SK-N-SH (cell line): ENCODE measurements around the gene TMEM94. TPM values are rescaled to one million over a fixed set of nuclear protein-coding genes. Genes with fewer than 3 reads are reported as not detected.

ENCODE experiments used
- CTCF ChIA-PET: fragments of 300-600, 350-600 bp; formaldehyde crosslinking; extraction: SDS; loops from one replicate; lab custom pipeline; 2021; lab: Yijun Ruan, JAX
- POLR2A ChIA-PET: fragments of 350-600 bp; sonication (Branson Sonifier 250); formaldehyde crosslinking; extraction: SDS; loops from one replicate; lab custom pipeline; 2020; ENCODE audit warnings: antibody characterized with exemption, inconsistent platforms; lab: Yijun Ruan, JAX
- DNase-seq: peaks from one replicate; pipeline ENCODE4 v3.0.0; 2012
- H2AFZ ChIP-seq: fragments of 200-600 bp; sonication (generic); 2 replicates; pipeline ENCODE4 v1.8.1; 2016; ENCODE audit warnings: antibody characterized with exemption, mild to moderate bottlenecking, low read depth
- H3F3A ChIP-seq: fragments of 200-600 bp; sonication (generic); replicated peaks from 2 replicates; pipeline ENCODE3; 2016; ENCODE audit warnings: antibody characterized with exemption, mild to moderate bottlenecking; ENCODE audit not compliant: insufficient read depth
- H3K27ac ChIP-seq, 2 experiments: fragments of 200-500 bp in 1 of 2; fragments of 200-600 bp in 1 of 2; sonication (Bioruptor generic) in 1 of 2; sonication (generic), shearing (Covaris generic) in 1 of 2; 2 replicates each; pipeline versions ENCODE4 v1.5.1 to v1.6.1; 2014 to 2016; ENCODE audit warnings: low read depth in 2 of 2, inconsistent platforms in 1 of 2, low read length in 1 of 2, mild to moderate bottlenecking in 1 of 2, mixed read lengths in 1 of 2
- H3K27me3 ChIP-seq: fragments of 200-600 bp; sonication (generic), shearing (Covaris generic); 2 replicates; pipeline ENCODE4 v1.6.1; 2016; ENCODE audit warnings: mixed run types; ENCODE audit not compliant: insufficient read depth
- H3K36me3 ChIP-seq, 2 experiments: fragments of 200-500 bp in 1 of 2; fragments of 200-600 bp in 1 of 2; sonication (Bioruptor generic) in 1 of 2; sonication (generic) in 1 of 2; replicated peaks in 1 of 2; 2 replicates each; pipeline versions ENCODE3 to v1.5.1; 2014 to 2016; ENCODE audit warnings: low read length in 1 of 2, mild to moderate bottlenecking in 1 of 2; ENCODE audit not compliant: insufficient read depth in 2 of 2, control insufficient read depth in 1 of 2
- H3K4me1 ChIP-seq, 2 experiments: fragments of 200-500 bp in 1 of 2; fragments of 200-600 bp in 1 of 2; sonication (Bioruptor generic) in 1 of 2; sonication (generic), shearing (Covaris generic) in 1 of 2; 2 replicates each; pipeline versions ENCODE4 v1.5.1 to v1.6.1; 2014 to 2016; ENCODE audit warnings: low read depth in 1 of 2, low read length in 1 of 2, mixed run types in 1 of 2; ENCODE audit not compliant: insufficient read depth in 2 of 2, control insufficient read depth in 1 of 2
- H3K4me2 ChIP-seq: fragments of 200-600 bp; sonication (generic), shearing (Covaris generic); 2 replicates; pipeline ENCODE4 v1.6.1; 2017; ENCODE audit warnings: mixed run types
- H3K4me3 ChIP-seq, 2 experiments: fragments of 200-500 bp in 1 of 2; fragments of 200-600 bp in 1 of 2; sonication (Bioruptor generic) in 1 of 2; sonication (generic), shearing (Covaris generic) in 1 of 2; 2 replicates each; pipeline versions ENCODE4 v1.5.1 to v1.8.1; 2014 to 2016; ENCODE audit warnings: low read depth in 2 of 2, inconsistent platforms in 1 of 2, low read length in 1 of 2, mild to moderate bottlenecking in 1 of 2, mixed read lengths in 1 of 2, moderate library complexity in 1 of 2
- H3K79me2 ChIP-seq: fragments of 200-600 bp; sonication (generic); 2 replicates; pipeline ENCODE4 v1.8.1; 2017; ENCODE audit warnings: mild to moderate bottlenecking; ENCODE audit not compliant: insufficient read depth
- H3K9ac ChIP-seq: fragments of 200-600 bp; sonication (generic); 2 replicates; pipeline ENCODE4 v1.6.1; 2017; ENCODE audit warnings: mixed run types
- H3K9me2 ChIP-seq: fragments of 200-600 bp; sonication (generic); 2 replicates; pipeline ENCODE4 v1.6.1; 2017; ENCODE audit warnings: mixed run types
- H3K9me3 ChIP-seq: fragments of 200-600 bp; sonication (generic); 2 replicates; pipeline ENCODE4 v1.6.1; 2017; ENCODE audit warnings: mixed run types, mild to moderate bottlenecking, moderate library complexity
- H4K20me1 ChIP-seq: fragments of 200-600 bp; sonication (generic); 2 replicates; pipeline ENCODE4 v1.6.1; 2017; ENCODE audit warnings: mild to moderate bottlenecking, mixed run types; ENCODE audit not compliant: insufficient read depth
- CHD2 ChIP-seq: fragments of 150-350 bp; IDR thresholded peaks from 2 replicates; pipeline ENCODE4 v1.6.1; 2018; ENCODE audit warnings: low read length; ENCODE audit not compliant: partially characterized antibody
- ELF1 ChIP-seq: IDR thresholded peaks from 2 replicates; pipeline ENCODE4 v1.4.0; 2012
- EZH2phosphoT487 ChIP-seq: fragments of 200-600 bp; sonication (generic); IDR thresholded peaks from 2 replicates; pipeline ENCODE4 v1.6.1; 2017; ENCODE audit warnings: low read depth, mixed run types, mild to moderate bottlenecking, antibody characterized with exemption, moderate library complexity, borderline replicate concordance
- FOSL2 ChIP-seq: IDR thresholded peaks from 2 replicates; pipeline ENCODE4 v1.4.0; 2012; ENCODE audit warnings: low read depth, mild to moderate bottlenecking, moderate library complexity, borderline replicate concordance
- GATA2 ChIP-seq: sonication (generic); formaldehyde crosslinking; IDR thresholded peaks from 2 replicates; pipeline ENCODE4 v1.5.0; 2020; ENCODE audit warnings: mild to moderate bottlenecking, missing genetic modification reagents
- MAX ChIP-seq: IDR thresholded peaks from 2 replicates; pipeline ENCODE4 v1.4.0; 2012; ENCODE audit warnings: low read depth
- NRF1 ChIP-seq: IDR thresholded peaks from 2 replicates; pipeline ENCODE4 v1.6.1; 2012; ENCODE audit warnings: low read depth, mild to moderate bottlenecking, low read length
- TAF1 ChIP-seq: IDR thresholded peaks from 2 replicates; pipeline ENCODE4 v1.6.1; 2012; ENCODE audit warnings: low read depth, mild to moderate bottlenecking, low read length, moderate library complexity, borderline replicate concordance
- TEAD4 ChIP-seq: IDR thresholded peaks from 2 replicates; pipeline ENCODE4 v1.4.0; 2012; ENCODE audit warnings: mild to moderate bottlenecking, borderline replicate concordance; ENCODE audit not compliant: insufficient read depth
- YY1 ChIP-seq: IDR thresholded peaks from 2 replicates; pipeline ENCODE4 v1.4.0; 2012; ENCODE audit warnings: low read depth, mild to moderate bottlenecking
- WGBS: methylation state at CpG from one replicate; pipeline ENCODE4 v1.1.6; 2017; ENCODE audit warnings: low lambda C conversion rate; 5-methylcytosine and 5-hydroxymethylcytosine counted together
- polyA plus RNA-seq, 3 experiments: library from polyadenylated mRNA; depleted of rRNA; stranded (reverse); fragments of >200 nt; gene quantifications; 2 replicates each; pipeline ENCODE4 v1.2.3, GENCODE V29; 2012
- TF ChIP-seq, protein P1 (sequence below): IDR thresholded peaks from 2 replicates; pipeline ENCODE4; 2012
- TF ChIP-seq, protein P2 (sequence below): fragments of 200-600 bp; sonication (generic); IDR thresholded peaks from 2 replicates; pipeline ENCODE4 v1.6.1; 2017; ENCODE audit warnings: antibody characterized with exemption, mild to moderate bottlenecking, moderate library complexity

Gene TMEM94
- polyA plus RNA-seq, 1 of the 3 experiments (the other 2 are of a cell fraction), result 89.9 TPM

GRCh38 chr17:75428543-75429469, 27.6 kb upstream of the TMEM94 start:
- peak overlapping the region; percentile 42; the same call in 1 of the 2 replicates for H2AFZ ChIP-seq
- H3K27me3 ChIP-seq, result no peaks in the 10 kb centered on the region
- DNase-seq, result no peak
- no peaks in the 10 kb centered on the region for H4K20me1 ChIP-seq
- TF ChIP-seq NRF1 (no peak), MAX (no peak), CHD2 (no peak), GATA2 (CRISPR knock-in tag) (no peak), TAF1 (no peak)
- TF ChIP-seq, protein P1, sequence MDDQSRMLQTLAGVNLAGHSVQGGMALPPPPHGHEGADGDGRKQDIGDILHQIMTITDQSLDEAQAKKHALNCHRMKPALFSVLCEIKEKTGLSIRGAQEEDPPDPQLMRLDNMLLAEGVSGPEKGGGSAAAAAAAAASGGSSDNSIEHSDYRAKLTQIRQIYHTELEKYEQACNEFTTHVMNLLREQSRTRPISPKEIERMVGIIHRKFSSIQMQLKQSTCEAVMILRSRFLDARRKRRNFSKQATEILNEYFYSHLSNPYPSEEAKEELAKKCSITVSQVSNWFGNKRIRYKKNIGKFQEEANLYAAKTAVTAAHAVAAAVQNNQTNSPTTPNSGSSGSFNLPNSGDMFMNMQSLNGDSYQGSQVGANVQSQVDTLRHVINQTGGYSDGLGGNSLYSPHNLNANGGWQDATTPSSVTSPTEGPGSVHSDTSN, result no peak
- POLR2A ChIA-PET, result no interaction called here
- no peak overlapping the region for H3K4me3 ChIP-seq
- H3K9me3 ChIP-seq, result no peaks in the 10 kb centered on the region
- no peaks in the 10 kb centered on the region for H3K36me3 ChIP-seq
- 0 out of 2 replicates have a peak overlapping the region, but pooled peaks have one; percentile 2 for H3K4me2 ChIP-seq
- CTCF ChIA-PET, result interaction anchor here (0.6 to 4.6 kb wide), 17 partner anchors 11 to 325 kb away, joined by 3 to 26 read pairs (median 5); partner anchors contain the start of genes SMIM5, TMEM94 and TSEN54
- peak overlapping the region; percentile 17; the same call in 1 of the 2 replicates for H3K9ac ChIP-seq
- H3K79me2 ChIP-seq, result no peaks in the 10 kb centered on the region
- no peaks in the 10 kb centered on the region; a peak in 1 of 4 replicates for H3K4me1 ChIP-seq
- peaks cover 5% of the 10 kb centered on the region for H3F3A ChIP-seq
- no peaks in the 10 kb centered on the region for H3K9me2 ChIP-seq
- peak overlapping the region in 1 of 2 experiments; percentile 50; a peak in 2 of 4 replicates for H3K27ac ChIP-seq
- 72% methylated on average over 17 of the region's 17 CpGs for WGBS

- H3K9ac ChIP-seq, result no peak overlapping the region
- TF ChIP-seq YY1 (no peak), FOSL2 (no peak), ELF1 (no peak), TEAD4 (peak; percentile 73), EZH2phosphoT487 (no peak)
- TF ChIP-seq, protein P2, sequence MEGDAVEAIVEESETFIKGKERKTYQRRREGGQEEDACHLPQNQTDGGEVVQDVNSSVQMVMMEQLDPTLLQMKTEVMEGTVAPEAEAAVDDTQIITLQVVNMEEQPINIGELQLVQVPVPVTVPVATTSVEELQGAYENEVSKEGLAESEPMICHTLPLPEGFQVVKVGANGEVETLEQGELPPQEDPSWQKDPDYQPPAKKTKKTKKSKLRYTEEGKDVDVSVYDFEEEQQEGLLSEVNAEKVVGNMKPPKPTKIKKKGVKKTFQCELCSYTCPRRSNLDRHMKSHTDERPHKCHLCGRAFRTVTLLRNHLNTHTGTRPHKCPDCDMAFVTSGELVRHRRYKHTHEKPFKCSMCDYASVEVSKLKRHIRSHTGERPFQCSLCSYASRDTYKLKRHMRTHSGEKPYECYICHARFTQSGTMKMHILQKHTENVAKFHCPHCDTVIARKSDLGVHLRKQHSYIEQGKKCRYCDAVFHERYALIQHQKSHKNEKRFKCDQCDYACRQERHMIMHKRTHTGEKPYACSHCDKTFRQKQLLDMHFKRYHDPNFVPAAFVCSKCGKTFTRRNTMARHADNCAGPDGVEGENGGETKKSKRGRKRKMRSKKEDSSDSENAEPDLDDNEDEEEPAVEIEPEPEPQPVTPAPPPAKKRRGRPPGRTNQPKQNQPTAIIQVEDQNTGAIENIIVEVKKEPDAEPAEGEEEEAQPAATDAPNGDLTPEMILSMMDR, result no peak
- peak overlapping the region; percentile 54 for H2AFZ ChIP-seq
- H4K20me1 ChIP-seq, result no peaks in the 10 kb centered on the region
- no peaks in the 10 kb centered on the region for H3K36me3 ChIP-seq
- no peak overlapping the region for H3K27ac ChIP-seq
- 65% methylated on average over 11 of the region's 11 CpGs for WGBS
- H3F3A ChIP-seq, result peaks cover 5% of the 10 kb centered on the region
- H3K9me3 ChIP-seq, result no peaks in the 10 kb centered on the region
- POLR2A ChIA-PET, result no interaction called here
- H3K4me1 ChIP-seq, result no peaks in the 10 kb centered on the region; a peak in 1 of 4 replicates
- no peaks in the 10 kb centered on the region for H3K79me2 ChIP-seq
- CTCF ChIA-PET, result interaction anchor here (0.8 to 4.6 kb wide), 10 partner anchors 13 to 317 kb away, joined by 3 to 19 read pairs (median 7); partner anchors contain the start of genes SMIM5 and TSEN54
- H3K9me2 ChIP-seq, result no peaks in the 10 kb centered on the region
- H3K4me3 ChIP-seq, result no peak overlapping the region
- no peak overlapping the region for H3K4me2 ChIP-seq
- DNase-seq, result no peak
- H3K27me3 ChIP-seq, result no peaks in the 10 kb centered on the region
These were observed 26.1 kb upstream of the TMEM94 start for GRCh38 chr17:75430159-75430974.
